BJ (cell line): Measurements from ENCODE around the gene BCDIN3D. TPM values are rescaled to one million over a fixed set of nuclear protein-coding genes. Genes with fewer than 3 reads are reported as not detected.

Source experiments
- CTCF ChIA-PET: fragments of 350-600 bp; formaldehyde crosslinking; extraction: SDS; loops from one replicate; lab custom pipeline; 2021; ENCODE audit warnings: antibody characterized with exemption, inconsistent platforms; lab: Yijun Ruan, JAX
- POLR2A ChIA-PET: fragments of 300-600 bp; sonication (Branson Sonifier 250); formaldehyde crosslinking; extraction: SDS; loops from one replicate; lab custom pipeline; 2021; ENCODE audit warnings: antibody characterized with exemption; lab: Charles Lee
- DNase-seq: peaks from one replicate; pipeline ENCODE4 v3.0.0-alpha.2; 2011; ENCODE audit warnings: low read depth
- H3K27me3 ChIP-seq: 2 replicates; pipeline ENCODE4 v1.6.0; 2011; ENCODE audit warnings: low read length; ENCODE audit not compliant: control insufficient read depth, insufficient read depth
- H3K36me3 ChIP-seq: 2 replicates; pipeline ENCODE4 v1.5.1; 2011; ENCODE audit warnings: low read length; ENCODE audit not compliant: control insufficient read depth, insufficient read depth
- H3K4me3 ChIP-seq: 2 replicates; pipeline ENCODE4 v1.5.1; 2011; ENCODE audit warnings: low read depth, mild to moderate bottlenecking, control low read depth, low read length
- polyA plus RNA-seq: library from polyadenylated mRNA; depleted of rRNA; stranded (reverse); fragments of >200 nt; gene quantifications from 2 replicates; pipeline ENCODE4 v1.2.3, GENCODE V29; 2011
- TF ChIP-seq, protein P1 (sequence below): IDR thresholded peaks from 2 replicates; pipeline ENCODE4 v1.5.1; 2011; ENCODE audit warnings: low read depth, mild to moderate bottlenecking, control low read depth, inconsistent platforms, low read length, moderate library complexity; ENCODE audit not compliant: insufficient read depth

The BCDIN3D gene
- polyA plus RNA-seq, 1 experiment = 2.6 TPM

DNA sequence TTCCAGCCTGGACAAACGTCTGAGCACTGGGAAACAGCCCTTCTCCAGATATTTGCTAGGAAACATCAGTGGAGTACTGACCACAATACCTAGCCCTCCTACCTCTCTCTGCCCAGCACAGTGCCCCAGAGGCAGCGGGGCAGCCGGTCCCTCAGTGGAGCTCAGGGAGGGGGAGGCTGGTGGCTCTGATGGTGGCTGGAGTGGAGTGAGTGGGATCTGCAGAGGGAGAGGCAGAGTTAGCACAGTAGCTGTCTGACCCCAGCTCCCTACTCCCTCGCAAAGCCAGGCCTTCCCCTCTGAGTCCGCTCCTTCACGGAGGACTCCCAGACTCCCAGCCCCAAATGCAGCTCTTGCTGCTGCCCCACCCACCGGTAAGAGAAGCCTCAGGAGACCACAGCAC lies 44.7 kb downstream of the BCDIN3D start:
- no peak overlapping the region for H3K4me3 ChIP-seq
- POLR2A ChIA-PET = no interaction called here
- CTCF ChIA-PET = interaction anchor here (1.1 kb wide), 1 partner anchor 10 kb away, joined by 4 read pairs; no protein-coding TSS in a partner anchor
- H3K27me3 ChIP-seq = no peaks in the 10 kb centered on the region
- H3K36me3 ChIP-seq = peaks cover 45% of the 10 kb centered on the region
- no peak for DNase-seq
- TF ChIP-seq, protein P1, sequence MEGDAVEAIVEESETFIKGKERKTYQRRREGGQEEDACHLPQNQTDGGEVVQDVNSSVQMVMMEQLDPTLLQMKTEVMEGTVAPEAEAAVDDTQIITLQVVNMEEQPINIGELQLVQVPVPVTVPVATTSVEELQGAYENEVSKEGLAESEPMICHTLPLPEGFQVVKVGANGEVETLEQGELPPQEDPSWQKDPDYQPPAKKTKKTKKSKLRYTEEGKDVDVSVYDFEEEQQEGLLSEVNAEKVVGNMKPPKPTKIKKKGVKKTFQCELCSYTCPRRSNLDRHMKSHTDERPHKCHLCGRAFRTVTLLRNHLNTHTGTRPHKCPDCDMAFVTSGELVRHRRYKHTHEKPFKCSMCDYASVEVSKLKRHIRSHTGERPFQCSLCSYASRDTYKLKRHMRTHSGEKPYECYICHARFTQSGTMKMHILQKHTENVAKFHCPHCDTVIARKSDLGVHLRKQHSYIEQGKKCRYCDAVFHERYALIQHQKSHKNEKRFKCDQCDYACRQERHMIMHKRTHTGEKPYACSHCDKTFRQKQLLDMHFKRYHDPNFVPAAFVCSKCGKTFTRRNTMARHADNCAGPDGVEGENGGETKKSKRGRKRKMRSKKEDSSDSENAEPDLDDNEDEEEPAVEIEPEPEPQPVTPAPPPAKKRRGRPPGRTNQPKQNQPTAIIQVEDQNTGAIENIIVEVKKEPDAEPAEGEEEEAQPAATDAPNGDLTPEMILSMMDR = no peak

DNA sequence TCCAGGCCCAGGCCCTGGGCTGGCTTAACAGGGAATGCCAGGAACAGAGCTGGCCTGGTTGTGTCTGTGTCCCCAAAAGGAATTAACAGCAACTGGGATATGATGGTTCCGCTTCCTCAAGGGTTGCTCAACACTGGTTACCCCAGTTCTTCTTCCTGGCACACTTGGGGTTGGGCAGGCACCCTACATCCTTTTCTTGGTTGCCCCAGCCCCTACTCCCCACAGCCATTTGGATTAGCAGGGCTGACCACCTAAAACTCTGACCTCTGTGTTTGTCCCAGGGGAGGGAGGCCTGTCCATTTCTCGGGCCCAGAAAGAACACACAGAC lies 45.5 kb downstream of the BCDIN3D start:
- no peak for DNase-seq
- ChIA-PET CTCF (interaction anchor here (0.8 to 2.6 kb wide), 3 partner anchors 11 to 44 kb away, joined by 4 to 14 read pairs (median 4); no protein-coding TSS in a partner anchor), POLR2A (no interaction called here)
- Histone ChIP-seq H3K4me3 (no peak overlapping the region), H3K36me3 (peaks cover 46% of the 10 kb centered on the region), H3K27me3 (no peaks in the 10 kb centered on the region)
- TF ChIP-seq, protein P1 = no peak

DNA sequence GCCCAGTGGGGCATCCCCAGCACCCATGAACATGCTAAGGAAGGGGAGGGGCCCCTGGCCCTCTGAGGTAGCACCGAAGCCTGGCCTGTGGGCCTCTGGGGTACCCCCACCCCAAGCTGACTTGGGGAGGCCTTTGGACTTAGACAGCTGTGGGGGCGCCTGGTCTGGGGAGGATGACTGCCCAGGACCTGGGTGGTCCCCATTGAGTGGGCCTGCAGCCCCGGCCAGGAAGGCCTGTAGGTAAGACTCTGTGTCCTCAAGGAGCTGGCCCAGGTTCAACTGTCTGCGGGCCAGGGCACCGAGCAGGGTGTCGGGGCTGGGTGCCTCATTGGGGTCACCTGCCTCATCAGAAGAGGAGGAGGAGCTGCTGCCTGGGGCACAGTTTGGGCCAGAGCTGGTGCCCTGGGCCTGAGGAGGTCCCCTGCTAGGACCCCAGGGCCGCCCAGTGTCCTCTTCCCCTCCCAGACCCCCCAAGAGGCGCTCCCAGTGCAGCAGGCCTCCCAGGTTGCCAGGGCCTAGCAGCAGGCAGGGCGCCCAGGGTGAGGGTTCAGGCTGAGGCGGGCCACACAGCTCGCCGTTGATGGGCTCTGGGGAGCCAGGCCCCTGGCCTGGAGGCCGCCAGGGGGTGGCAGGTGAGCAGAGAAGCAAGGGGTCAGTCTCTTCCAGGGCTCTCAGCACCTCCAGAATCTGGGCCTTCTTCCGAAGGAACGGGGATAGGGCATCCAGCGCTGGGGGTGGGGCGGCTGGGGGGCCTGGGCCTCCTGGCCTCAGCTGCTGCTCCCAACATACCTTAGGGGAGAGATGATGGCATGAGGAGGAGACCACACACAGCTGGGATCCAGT lies 46.1 kb downstream of the BCDIN3D start:
- Histone ChIP-seq H3K4me3 (no peak overlapping the region), H3K36me3 (peaks cover 50% of the 10 kb centered on the region), H3K27me3 (no peaks in the 10 kb centered on the region)
- DNase-seq = no peak
- ChIA-PET CTCF (interaction anchor here (0.8 to 2.6 kb wide), 5 partner anchors 10 to 45 kb away, joined by 4 to 14 read pairs (median 4); no protein-coding TSS in a partner anchor), POLR2A (no interaction called here)
- TF ChIP-seq, protein P1 = no peak

DNA sequence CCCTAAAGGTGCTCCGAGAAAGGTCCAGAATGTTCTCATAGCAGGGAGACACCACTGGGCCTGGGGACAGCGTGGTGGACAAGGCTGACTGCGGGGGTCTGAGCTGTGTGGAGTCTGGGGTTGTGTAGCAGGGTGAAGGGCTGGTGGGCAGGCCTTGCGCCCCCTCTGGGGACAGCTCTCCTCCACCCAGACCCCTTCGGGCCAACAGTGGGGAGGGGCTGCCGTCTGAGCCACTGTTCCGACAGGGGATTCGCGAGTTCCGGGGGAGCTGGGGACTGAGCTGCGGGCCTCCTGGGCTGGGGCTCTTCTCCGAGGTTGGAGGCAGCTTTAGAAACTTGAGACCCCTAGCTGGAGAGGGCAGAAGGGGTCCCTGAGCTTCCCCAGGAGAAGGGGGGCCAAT lies 46.8 kb downstream of the BCDIN3D start:
- POLR2A ChIA-PET = no interaction called here
- DNase-seq = no peak
- Histone ChIP-seq H3K36me3 (peaks cover 49% of the 10 kb centered on the region), H3K4me3 (no peak overlapping the region), H3K27me3 (no peaks in the 10 kb centered on the region)
- CTCF ChIA-PET = interaction anchor here (1.1 to 2.6 kb wide), 4 partner anchors 11 to 43 kb away, joined by 3 to 14 read pairs (median 6); no protein-coding TSS in a partner anchor
- TF ChIP-seq, protein P1 = no peak

DNA sequence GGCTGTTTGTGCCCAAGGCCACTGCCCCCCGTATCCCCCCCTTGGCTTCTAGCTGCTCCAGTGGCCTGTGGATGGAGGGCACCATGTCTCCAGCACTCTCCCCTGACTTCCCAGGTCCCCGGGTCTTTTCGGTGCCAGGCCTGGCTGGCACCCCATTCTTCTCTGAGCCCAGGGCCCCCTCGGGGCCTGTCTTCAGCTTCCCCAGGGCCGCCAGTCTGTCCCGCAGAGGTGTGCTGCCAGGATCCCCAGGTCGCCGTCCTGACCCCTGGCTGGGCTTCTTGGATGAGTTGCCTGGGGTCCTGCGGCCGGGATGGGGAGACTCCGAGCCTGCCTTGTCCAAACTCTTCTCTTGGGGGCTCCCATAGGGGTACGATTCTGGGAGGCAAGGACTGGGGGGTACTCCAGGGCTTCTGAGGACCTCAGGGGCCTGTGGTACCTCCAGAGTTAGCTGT lies 47.2 kb downstream of the BCDIN3D start:
- TF ChIP-seq, protein P1 = no peak
- Histone ChIP-seq H3K4me3 (no peak overlapping the region), H3K36me3 (peaks cover 44% of the 10 kb centered on the region), H3K27me3 (no peaks in the 10 kb centered on the region)
- ChIA-PET CTCF (interaction anchor here (0.7 to 2.6 kb wide), 5 partner anchors 11 to 43 kb away, joined by 3 to 14 read pairs (median 4); no protein-coding TSS in a partner anchor), POLR2A (no interaction called here)
- DNase-seq = no peak
